Endometrial microvascular endothelial cells (primary cell): Measurements from ENCODE around the gene DPYD. TPM values are rescaled to one million over a fixed set of nuclear protein-coding genes. Genes with fewer than 3 reads are reported as not detected.

Experiments
- in situ Hi-C: cut with HindIII; loops from 2 replicates; pipeline ENCODE4 v1.10.0; 2017; ENCODE audit warnings: low sequenced_read_pairs, low pct_unique_long_range_greater_than_20kb; ENCODE audit errors: inconsistent ontology term
- total RNA-seq: library from RNA; depleted of rRNA; stranded (reverse); fragments of >200 nt; gene quantifications from one replicate; pipeline ENCODE4 v1.2.3, GENCODE V29; 2015; ENCODE audit errors: inconsistent ontology term

DPYD gene
- total RNA-seq, 1 donor from 2014 or later, result 39.4 TPM

GRCh38 chr1:97123717-97124431 is 797.0 kb downstream of the DPYD start:
- in situ Hi-C loops, result no loop called here

GRCh38 chr1:97120806-97121205 is 800.0 kb downstream of the DPYD start:
- in situ Hi-C loops, result no loop called here

GRCh38 chr1:97119260-97120158 is 801.3 kb downstream of the DPYD start:
- in situ Hi-C loops, result no loop called here

- in situ Hi-C loops, result no loop called here
Measured at GRCh38 chr1:97114842-97115241, 806.0 kb downstream of the DPYD start.

GRCh38 chr1:97112442-97112841 is 808.4 kb downstream of the DPYD start:
- in situ Hi-C loops, result no loop called here

GRCh38 chr1:97108179-97108578 is 812.7 kb downstream of the DPYD start:
- in situ Hi-C loops, result no loop called here

- in situ Hi-C loops, result no loop called here
Measured at GRCh38 chr1:97105531-97105930, 815.3 kb downstream of the DPYD start.

GRCh38 chr1:97101509-97101908 is 819.3 kb downstream of the DPYD start:
- in situ Hi-C loops, result no loop called here

GRCh38 chr1:97097404-97097925 is 823.4 kb downstream of the DPYD start:
- in situ Hi-C loops, result no loop called here

- in situ Hi-C loops, result no loop called here
Measured at GRCh38 chr1:97095764-97096163, 825.1 kb downstream of the DPYD start.

- in situ Hi-C loops, result no loop called here
Measured at GRCh38 chr1:97094247-97094972, 826.4 kb downstream of the DPYD start.

GRCh38 chr1:97093741-97094140 is 827.1 kb downstream of the DPYD start:
- in situ Hi-C loops, result no loop called here

GRCh38 chr1:97092824-97093223 is 828.0 kb downstream of the DPYD start:
- in situ Hi-C loops, result no loop called here

- in situ Hi-C loops, result no loop called here
Measured at GRCh38 chr1:97091679-97092078, 829.2 kb downstream of the DPYD start.

GRCh38 chr1:97091263-97091662 is 829.6 kb downstream of the DPYD start:
- in situ Hi-C loops, result no loop called here

- in situ Hi-C loops, result no loop called here
Measured at GRCh38 chr1:97090725-97091124, 830.1 kb downstream of the DPYD start.

- in situ Hi-C loops, result no loop called here
Measured at GRCh38 chr1:97089173-97089572, 831.7 kb downstream of the DPYD start.

- in situ Hi-C loops, result no loop called here
Measured at GRCh38 chr1:97088391-97088790, 832.4 kb downstream of the DPYD start.

- in situ Hi-C loops, result no loop called here
Measured at GRCh38 chr1:97084546-97084945, 836.3 kb downstream of the DPYD start.
